Measurements from ENCODE around the gene CYSLTR2.

DNA sequence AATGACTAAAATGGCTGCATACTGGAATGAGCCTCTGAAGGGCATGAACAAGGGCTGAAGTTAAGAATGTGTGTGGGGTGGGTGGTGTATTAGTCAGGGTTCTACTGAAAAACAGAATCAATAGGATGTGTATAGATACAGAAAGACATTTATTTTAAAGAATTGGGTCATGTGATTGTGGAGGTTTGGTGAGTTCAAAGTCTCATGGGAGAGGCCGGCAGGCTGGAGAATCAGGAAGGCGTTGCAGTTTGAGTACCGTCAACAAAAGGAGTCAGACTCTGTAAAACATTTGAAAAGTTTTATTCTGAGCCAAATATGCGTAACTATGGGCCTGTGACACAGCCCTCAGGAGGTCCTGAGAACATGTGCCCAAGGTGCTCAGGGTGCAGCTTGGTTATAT, 24.5 kb upstream of the CYSLTR2 start:
- TF ChIP-seq, protein P1, sequence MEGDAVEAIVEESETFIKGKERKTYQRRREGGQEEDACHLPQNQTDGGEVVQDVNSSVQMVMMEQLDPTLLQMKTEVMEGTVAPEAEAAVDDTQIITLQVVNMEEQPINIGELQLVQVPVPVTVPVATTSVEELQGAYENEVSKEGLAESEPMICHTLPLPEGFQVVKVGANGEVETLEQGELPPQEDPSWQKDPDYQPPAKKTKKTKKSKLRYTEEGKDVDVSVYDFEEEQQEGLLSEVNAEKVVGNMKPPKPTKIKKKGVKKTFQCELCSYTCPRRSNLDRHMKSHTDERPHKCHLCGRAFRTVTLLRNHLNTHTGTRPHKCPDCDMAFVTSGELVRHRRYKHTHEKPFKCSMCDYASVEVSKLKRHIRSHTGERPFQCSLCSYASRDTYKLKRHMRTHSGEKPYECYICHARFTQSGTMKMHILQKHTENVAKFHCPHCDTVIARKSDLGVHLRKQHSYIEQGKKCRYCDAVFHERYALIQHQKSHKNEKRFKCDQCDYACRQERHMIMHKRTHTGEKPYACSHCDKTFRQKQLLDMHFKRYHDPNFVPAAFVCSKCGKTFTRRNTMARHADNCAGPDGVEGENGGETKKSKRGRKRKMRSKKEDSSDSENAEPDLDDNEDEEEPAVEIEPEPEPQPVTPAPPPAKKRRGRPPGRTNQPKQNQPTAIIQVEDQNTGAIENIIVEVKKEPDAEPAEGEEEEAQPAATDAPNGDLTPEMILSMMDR (conservative IDR thresholded peaks at IDR 0.05) = no peak
- TF ChIP-seq EZH2 (IDR thresholded peaks at IDR 0.05; ENCODE audit: low read depth) = no peak

All from PC-9 (cell line).